HG02798 (cell line): ENCODE data around the gene HSPA6.
"Not testable (repeated sequence)": the region's sequence is repeated elsewhere in the genome, so short reads cannot be mapped to it uniquely, and the experiment has no call there.

Experiments
- ATAC-seq: cut with Tn5 transposase; IDR thresholded peaks from one replicate; pipeline ENCODE4 v1.9.1; 2021; ENCODE audit warnings: mild to moderate bottlenecking; ENCODE audit not compliant: unreplicated experiment, poor library complexity

Gene HSPA6

DNA sequence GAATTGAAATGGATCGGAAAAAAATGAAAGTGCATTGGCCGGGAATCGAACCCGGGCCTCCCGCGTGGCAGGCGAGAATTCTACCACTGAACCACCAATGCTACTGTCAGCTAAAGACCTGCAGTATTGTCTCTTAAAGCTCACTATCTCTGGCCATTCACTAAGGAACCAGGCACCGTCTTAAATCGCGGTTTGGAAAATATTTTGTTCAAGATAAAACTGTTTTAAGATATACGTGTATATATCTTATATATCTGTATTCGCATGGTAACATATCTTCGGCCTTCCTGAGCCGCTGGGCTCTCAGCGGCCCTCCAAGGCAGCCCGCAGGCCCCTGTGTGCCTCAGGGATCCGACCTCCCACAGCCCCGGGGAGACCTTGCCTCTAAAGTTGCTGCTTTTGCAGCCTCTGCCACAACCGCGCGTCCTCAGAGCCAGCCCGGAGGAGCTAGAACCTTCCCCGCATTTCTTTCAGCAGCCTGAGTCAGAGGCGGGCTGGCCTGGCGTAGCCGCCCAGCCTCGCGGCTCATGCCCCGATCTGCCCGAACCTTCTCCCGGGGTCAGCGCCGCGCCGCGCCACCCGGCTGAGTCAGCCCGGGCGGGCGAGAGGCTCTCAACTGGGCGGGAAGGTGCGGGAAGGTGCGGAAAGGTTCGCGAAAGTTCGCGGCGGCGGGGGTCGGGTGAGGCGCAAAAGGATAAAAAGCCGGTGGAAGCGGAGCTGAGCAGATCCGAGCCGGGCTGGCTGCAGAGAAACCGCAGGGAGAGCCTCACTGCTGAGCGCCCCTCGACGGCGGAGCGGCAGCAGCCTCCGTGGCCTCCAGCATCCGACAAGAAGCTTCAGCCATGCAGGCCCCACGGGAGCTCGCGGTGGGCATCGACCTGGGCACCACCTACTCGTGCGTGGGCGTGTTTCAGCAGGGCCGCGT is at the start of gene HSPA6:
Gene HSPA6, plus strand, starts transcription at position 724 of the 925 bp plus-strand sequence. Its CDS starts 119 bp downstream, at position 843.
- peak; percentile 62 for ATAC-seq

DNA sequence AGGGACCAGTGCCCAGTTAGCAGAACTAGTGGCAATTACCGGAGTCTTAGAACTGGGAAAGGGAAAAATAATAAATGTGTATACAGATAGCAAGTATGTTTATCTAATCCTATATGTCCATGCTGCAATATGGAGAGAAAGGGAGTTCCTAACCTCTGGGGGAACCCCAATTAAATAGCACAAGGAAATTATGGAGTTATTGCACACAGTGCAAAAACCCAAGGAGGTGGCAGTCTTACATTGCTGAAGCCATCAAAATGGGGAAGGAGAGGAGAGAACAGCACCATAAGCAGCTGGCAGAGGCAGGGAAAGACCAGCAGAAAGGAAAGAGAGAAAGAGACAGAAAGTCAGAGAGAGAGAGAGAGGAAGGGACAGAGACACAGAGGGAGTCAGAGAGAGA is 46.6 kb upstream of the HSPA6 start:
- ATAC-seq, result not testable (repeated sequence)

- ATAC-seq, result no peak
Measured at GRCh38 chr1:161478985-161479384, 45.4 kb upstream of the HSPA6 start.

- no peak for ATAC-seq
Measured at GRCh38 chr1:161480381-161481035, 43.8 kb upstream of the HSPA6 start.

- ATAC-seq, result no peak
Measured at GRCh38 chr1:161481624-161482392, 42.5 kb upstream of the HSPA6 start.

GRCh38 chr1:161482610-161483009 is 41.7 kb upstream of the HSPA6 start:
- ATAC-seq, result no peak

- ATAC-seq, result no peak
Measured at GRCh38 chr1:161483361-161483760, 41.0 kb upstream of the HSPA6 start.

DNA sequence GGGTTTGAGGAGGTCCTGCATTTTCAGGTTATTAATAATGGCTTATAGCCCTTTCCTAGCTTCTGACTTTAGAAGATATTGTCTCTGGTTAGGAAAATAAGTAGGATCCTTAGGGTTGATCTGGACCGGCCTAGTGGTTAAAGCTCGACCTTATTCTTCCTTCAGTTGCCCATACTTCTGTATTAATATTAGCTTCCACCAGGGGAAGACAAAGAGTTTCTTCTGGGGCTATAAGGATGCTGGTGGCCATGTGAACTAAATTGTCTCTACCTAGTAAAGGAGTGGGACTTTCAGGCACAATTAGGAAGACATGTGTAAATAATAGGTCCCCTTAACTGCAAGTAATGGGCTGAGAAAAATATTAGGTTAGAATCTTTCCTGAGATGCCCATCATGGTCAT is 39.7 kb upstream of the HSPA6 start:
- no peak for ATAC-seq

- ATAC-seq, result no peak
Measured at GRCh38 chr1:161486806-161487741, 37.3 kb upstream of the HSPA6 start.

GRCh38 chr1:161491472-161491871 is 32.9 kb upstream of the HSPA6 start:
- ATAC-seq, result no peak

GRCh38 chr1:161492827-161493226 is 31.5 kb upstream of the HSPA6 start:
- ATAC-seq, result no peak

GRCh38 chr1:161494091-161494735 is 30.1 kb upstream of the HSPA6 start:
- ATAC-seq, result no peak

DNA sequence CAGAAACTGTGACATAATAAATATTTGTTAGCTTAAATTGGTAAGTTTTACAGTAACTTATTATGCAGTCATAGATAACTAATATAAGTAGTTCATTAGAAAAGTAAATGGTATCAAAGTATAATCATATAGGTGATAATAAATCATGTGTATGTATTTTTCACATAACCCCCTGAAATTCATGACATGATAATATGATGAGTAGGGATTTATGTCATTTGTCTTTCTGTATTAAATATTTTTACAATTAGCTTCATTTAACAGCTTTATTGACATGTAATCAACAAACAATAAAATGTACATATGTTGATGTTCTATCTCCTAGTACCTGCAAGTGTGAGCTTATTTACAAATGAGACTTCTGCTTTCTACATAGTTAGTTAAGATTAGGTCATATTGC is 28.9 kb upstream of the HSPA6 start:
- no peak for ATAC-seq

DNA sequence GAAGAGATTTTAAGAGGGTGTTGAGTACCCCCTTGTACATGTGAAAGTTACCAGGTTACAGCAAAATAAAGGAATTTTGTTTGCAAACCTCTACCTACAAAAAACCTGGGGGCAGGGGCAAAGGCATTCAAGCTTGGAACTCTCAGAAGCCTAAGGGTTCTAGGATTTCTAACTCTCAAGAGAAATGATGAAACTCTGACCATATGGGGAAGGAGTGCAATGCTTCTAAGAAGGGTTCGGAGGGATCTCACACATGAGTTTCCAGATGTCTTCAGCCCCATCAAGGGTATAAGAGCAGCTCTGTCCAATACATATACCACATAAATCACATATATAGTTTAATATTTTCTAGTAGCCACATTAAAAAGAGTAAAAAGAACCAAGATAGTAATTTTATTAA is 26.4 kb upstream of the HSPA6 start:
- no peak for ATAC-seq

GRCh38 chr1:161498646-161499045 is 25.7 kb upstream of the HSPA6 start:
- ATAC-seq, result no peak

GRCh38 chr1:161499099-161500039 is 25.0 kb upstream of the HSPA6 start:
- ATAC-seq, result no peak

GRCh38 chr1:161501234-161501633 is 23.1 kb upstream of the HSPA6 start:
- no peak for ATAC-seq

- no peak for ATAC-seq
Measured at GRCh38 chr1:161502181-161502580, 22.2 kb upstream of the HSPA6 start.
